Mesendoderm (in vitro differentiated cells): ENCODE results near the gene OR5A1.

ENCODE experiments used
- DNase-seq: peaks from one replicate; pipeline ENCODE4 v3.0.0; 2013
- H2AK5ac ChIP-seq: 2 replicates; pipeline ENCODE4 v1.6.1; 2013; ENCODE audit warnings: low read length, inconsistent platforms
- H2BK120ac ChIP-seq: 2 replicates; pipeline ENCODE4 v1.6.1; 2013; ENCODE audit warnings: low read depth, mild to moderate bottlenecking, low read length, moderate library complexity, mixed read lengths
- H2BK15ac ChIP-seq: replicated peaks from 2 replicates; pipeline ENCODE4 v1.6.1; 2013; ENCODE audit warnings: low read depth, mild to moderate bottlenecking, moderate library complexity
- H2BK5ac ChIP-seq: 2 replicates; pipeline ENCODE4 v1.6.1; 2013; ENCODE audit warnings: low read length, inconsistent platforms
- H3K18ac ChIP-seq: 2 replicates; pipeline ENCODE4 v1.6.1; 2013; ENCODE audit warnings: mild to moderate bottlenecking, low read length, mixed read lengths
- H3K23ac ChIP-seq: one replicate; pipeline ENCODE4 v1.6.1; 2013; ENCODE audit warnings: low read length
- H3K27ac ChIP-seq: 2 replicates; pipeline ENCODE4 v1.5.1; 2013; ENCODE audit warnings: low read depth, mild to moderate bottlenecking, inconsistent platforms, low read length, moderate library complexity
- H3K27me3 ChIP-seq: 2 replicates; pipeline ENCODE4 v1.6.1; 2013; ENCODE audit warnings: low read length, control low read depth, mild to moderate bottlenecking, inconsistent platforms; ENCODE audit not compliant: insufficient read depth, poor library complexity
- H3K36me3 ChIP-seq: 2 replicates; pipeline ENCODE4 v1.6.1; 2013; ENCODE audit warnings: low read length, inconsistent platforms; ENCODE audit not compliant: control insufficient read depth, insufficient read depth
- H3K4ac ChIP-seq: one replicate; pipeline ENCODE4 v1.6.1; 2013; ENCODE audit warnings: low read depth, mild to moderate bottlenecking, low read length, moderate library complexity
- H3K4me1 ChIP-seq: 2 replicates; pipeline ENCODE4 v1.6.1; 2013; ENCODE audit warnings: low read depth, low read length, inconsistent platforms; ENCODE audit not compliant: control insufficient read depth
- H3K4me2 ChIP-seq: 2 replicates; pipeline ENCODE4 v1.6.1; 2013; ENCODE audit warnings: low read length
- H3K4me3 ChIP-seq: 2 replicates; pipeline ENCODE4 v1.5.1; 2013; ENCODE audit warnings: mild to moderate bottlenecking, low read length
- H3K56ac ChIP-seq: one replicate; pipeline ENCODE4 v1.6.1; 2013; ENCODE audit warnings: low read length
- H3K79me1 ChIP-seq: 2 replicates; pipeline ENCODE4 v1.6.1; 2013; ENCODE audit warnings: low read length, inconsistent platforms
- H3K79me2 ChIP-seq: 2 replicates; pipeline ENCODE4 v1.6.1; 2013; ENCODE audit warnings: mild to moderate bottlenecking, low read length; ENCODE audit not compliant: control insufficient read depth, insufficient read depth
- H3K9ac ChIP-seq: 2 replicates; pipeline ENCODE4 v1.6.1; 2013; ENCODE audit warnings: low read length, inconsistent platforms
- H4K5ac ChIP-seq: one replicate; pipeline ENCODE4 v1.6.1; 2013; ENCODE audit warnings: low read length
- H4K8ac ChIP-seq: one replicate; pipeline ENCODE4 v1.6.1; 2013; ENCODE audit warnings: low read depth, mild to moderate bottlenecking, control low read depth, low read length, moderate library complexity
- WGBS: extraction: QIAGEN DNeasy Blood & Tissue Kit; methylation state at CpG from one replicate; pipeline ENCODE4 v1.1.7; 2013; ENCODE audit warnings: low lambda C conversion rate, missing lambda C conversion rate; ENCODE audit not compliant: insufficient coverage; ENCODE audit errors: extremely low coverage; 5-methylcytosine and 5-hydroxymethylcytosine counted together

OR5A1 gene

GRCh38 chr11:59415111-59415510, 21.2 kb upstream of the OR5A1 start:
- H4K8ac ChIP-seq: no peak overlapping the region
- H3K4me3 ChIP-seq: no peak overlapping the region
- no peaks in the 10 kb centered on the region for H3K79me2 ChIP-seq
- no peak overlapping the region for H3K9ac ChIP-seq
- H3K4me2 ChIP-seq: no peak overlapping the region
- H3K36me3 ChIP-seq: no peaks in the 10 kb centered on the region
- no peak overlapping the region for H2BK5ac ChIP-seq
- no peak overlapping the region for H3K56ac ChIP-seq
- H2BK15ac ChIP-seq: no peak overlapping the region
- no peak overlapping the region for H3K27ac ChIP-seq
- no peak overlapping the region for H2BK120ac ChIP-seq
- H3K27me3 ChIP-seq: no peaks in the 10 kb centered on the region
- no peak overlapping the region for H3K23ac ChIP-seq
- no peak overlapping the region for H4K5ac ChIP-seq
- no peak overlapping the region for H2AK5ac ChIP-seq
- WGBS: no CpG with 5 or more reads among the region's 1 CpG
- no peak overlapping the region for H3K18ac ChIP-seq
- no peaks in the 10 kb centered on the region for H3K79me1 ChIP-seq
- H3K4me1 ChIP-seq: no peaks in the 10 kb centered on the region
- H3K4ac ChIP-seq: no peak overlapping the region
- no peak for DNase-seq

- Histone ChIP-seq H2BK15ac (no peak overlapping the region), H3K4me3 (no peak overlapping the region), H3K36me3 (no peaks in the 10 kb centered on the region), H2AK5ac (no peak overlapping the region), H3K79me2 (no peaks in the 10 kb centered on the region), H3K4ac (no peak overlapping the region), H3K4me1 (no peaks in the 10 kb centered on the region), H3K4me2 (no peak overlapping the region), H4K8ac (no peak overlapping the region), H3K56ac (no peak overlapping the region), H3K27me3 (no peaks in the 10 kb centered on the region), H3K23ac (no peak overlapping the region), H3K9ac (no peak overlapping the region), H3K18ac (no peak overlapping the region), H4K5ac (no peak overlapping the region), H3K79me1 (no peaks in the 10 kb centered on the region), H2BK120ac (no peak overlapping the region), H2BK5ac (no peak overlapping the region), H3K27ac (no peak overlapping the region)
- WGBS: no CpG with 5 or more reads among the region's 5 CpGs
- no peak for DNase-seq
These were observed 19.7 kb upstream of the OR5A1 start for GRCh38 chr11:59416613-59417012.

- H3K27me3 ChIP-seq: no peaks in the 10 kb centered on the region
- H3K4me2 ChIP-seq: no peak overlapping the region
- no peaks in the 10 kb centered on the region for H3K79me1 ChIP-seq
- no peak overlapping the region for H3K27ac ChIP-seq
- no peak overlapping the region for H3K4ac ChIP-seq
- H3K36me3 ChIP-seq: no peaks in the 10 kb centered on the region
- H2BK5ac ChIP-seq: no peak overlapping the region
- no peak overlapping the region for H2BK120ac ChIP-seq
- no peak overlapping the region for H3K9ac ChIP-seq
- H4K8ac ChIP-seq: no peak overlapping the region
- no peak overlapping the region for H4K5ac ChIP-seq
- H2AK5ac ChIP-seq: no peak overlapping the region
- H2BK15ac ChIP-seq: no peak overlapping the region
- H3K79me2 ChIP-seq: no peaks in the 10 kb centered on the region
- no peak overlapping the region for H3K18ac ChIP-seq
- no peak overlapping the region for H3K23ac ChIP-seq
- DNase-seq: no peak
- H3K56ac ChIP-seq: no peak overlapping the region
- WGBS: no CpG with 5 or more reads among the region's 5 CpGs
- no peaks in the 10 kb centered on the region for H3K4me1 ChIP-seq
- H3K4me3 ChIP-seq: no peak overlapping the region
These were observed 19.2 kb upstream of the OR5A1 start for GRCh38 chr11:59417023-59417422.

- Histone ChIP-seq H2AK5ac (no peak overlapping the region), H4K8ac (no peak overlapping the region), H3K9ac (no peak overlapping the region), H3K36me3 (no peaks in the 10 kb centered on the region), H3K79me2 (no peaks in the 10 kb centered on the region), H3K27me3 (no peaks in the 10 kb centered on the region), H3K79me1 (no peaks in the 10 kb centered on the region), H3K23ac (no peak overlapping the region), H2BK15ac (peak overlapping the region; percentile 74), H3K4me2 (no peak overlapping the region), H2BK120ac (no peak overlapping the region), H3K56ac (no peak overlapping the region), H3K4ac (no peak overlapping the region), H2BK5ac (no peak overlapping the region), H3K18ac (no peak overlapping the region), H3K4me1 (no peaks in the 10 kb centered on the region), H4K5ac (no peak overlapping the region), H3K27ac (no peak overlapping the region), H3K4me3 (no peak overlapping the region)
- DNase-seq: no peak
- WGBS: no CpG with 5 or more reads among the region's 2 CpGs
These were observed 18.1 kb upstream of the OR5A1 start for GRCh38 chr11:59418156-59418555.

GRCh38 chr11:59423835-59424234, 12.4 kb upstream of the OR5A1 start:
- Histone ChIP-seq H3K4ac (no peak overlapping the region), H3K79me2 (no peaks in the 10 kb centered on the region), H3K4me2 (no peak overlapping the region), H3K56ac (no peak overlapping the region), H3K27ac (no peak overlapping the region), H2AK5ac (no peak overlapping the region), H3K4me3 (no peak overlapping the region), H2BK15ac (no peak overlapping the region), H3K18ac (no peak overlapping the region), H3K4me1 (peaks cover 4% of the 10 kb centered on the region), H3K23ac (no peak overlapping the region), H2BK120ac (no peak overlapping the region), H3K27me3 (no peaks in the 10 kb centered on the region), H4K5ac (no peak overlapping the region), H3K36me3 (no peaks in the 10 kb centered on the region), H2BK5ac (no peak overlapping the region), H3K9ac (no peak overlapping the region), H3K79me1 (no peaks in the 10 kb centered on the region), H4K8ac (no peak overlapping the region)
- no peak for DNase-seq
- no CpG with 5 or more reads among the region's 2 CpGs for WGBS

GRCh38 chr11:59425131-59425530, 11.1 kb upstream of the OR5A1 start:
- Histone ChIP-seq H2BK120ac (no peak overlapping the region), H3K18ac (no peak overlapping the region), H4K5ac (no peak overlapping the region), H3K36me3 (no peaks in the 10 kb centered on the region), H3K27me3 (no peaks in the 10 kb centered on the region), H2AK5ac (no peak overlapping the region), H3K4me3 (no peak overlapping the region), H3K79me1 (no peaks in the 10 kb centered on the region), H3K56ac (no peak overlapping the region), H2BK5ac (no peak overlapping the region), H4K8ac (no peak overlapping the region), H3K4me1 (peaks cover 4% of the 10 kb centered on the region), H2BK15ac (no peak overlapping the region), H3K79me2 (no peaks in the 10 kb centered on the region), H3K4ac (no peak overlapping the region), H3K23ac (no peak overlapping the region), H3K27ac (no peak overlapping the region), H3K4me2 (no peak overlapping the region), H3K9ac (no peak overlapping the region)
- WGBS: no CpG with 5 or more reads among the region's 4 CpGs
- no peak for DNase-seq
